ENCODE results near the gene TDRD12.

The TDRD12 gene

GRCh38 chr19:32817569-32818476 lies 98.3 kb downstream of the TDRD12 start:
- no peak for DNase-seq (ENCODE audit: low spot score)
- no peak for TF ChIP-seq CTCF (IDR thresholded peaks at IDR 0.05; ENCODE audit: extremely low read depth, missing control alignments)

GRCh38 chr19:32818536-32818935 lies 99.0 kb downstream of the TDRD12 start:
- DNase-seq (ENCODE audit: low spot score) = no peak
- TF ChIP-seq CTCF (IDR thresholded peaks at IDR 0.05; ENCODE audit: extremely low read depth, missing control alignments) = no peak

GRCh38 chr19:32819419-32820400 lies 100.1 kb downstream of the TDRD12 start:
- TF ChIP-seq CTCF (IDR thresholded peaks at IDR 0.05; ENCODE audit: extremely low read depth, missing control alignments) = no peak
- no peak for DNase-seq (ENCODE audit: low spot score)

GRCh38 chr19:32822916-32823746 lies 103.6 kb downstream of the TDRD12 start:
- no peak for DNase-seq (ENCODE audit: low spot score)
- TF ChIP-seq CTCF (IDR thresholded peaks at IDR 0.05; ENCODE audit: extremely low read depth, missing control alignments) = no peak

- TF ChIP-seq CTCF (IDR thresholded peaks at IDR 0.05; ENCODE audit: extremely low read depth, missing control alignments) = no peak
- DNase-seq (ENCODE audit: low spot score) = no peak
Observed at GRCh38 chr19:32823747-32824102, 104.2 kb downstream of the TDRD12 start.

GRCh38 chr19:32824191-32824751 lies 104.7 kb downstream of the TDRD12 start:
- TF ChIP-seq CTCF (IDR thresholded peaks at IDR 0.05; ENCODE audit: extremely low read depth, missing control alignments) = no peak
- DNase-seq (ENCODE audit: low spot score) = no peak

All from GM20000 (cell line).